GM12872 (cell line): ENCODE data around the gene LARGE1.

Source experiments
- CTCF ChIP-seq: IDR thresholded peaks from 3 replicates; pipeline ENCODE4 v1.5.1; 2011; ENCODE audit warnings: low read depth, mild to moderate bottlenecking, low read length, moderate library complexity; ENCODE audit not compliant: insufficient read depth

The LARGE1 gene

DNA sequence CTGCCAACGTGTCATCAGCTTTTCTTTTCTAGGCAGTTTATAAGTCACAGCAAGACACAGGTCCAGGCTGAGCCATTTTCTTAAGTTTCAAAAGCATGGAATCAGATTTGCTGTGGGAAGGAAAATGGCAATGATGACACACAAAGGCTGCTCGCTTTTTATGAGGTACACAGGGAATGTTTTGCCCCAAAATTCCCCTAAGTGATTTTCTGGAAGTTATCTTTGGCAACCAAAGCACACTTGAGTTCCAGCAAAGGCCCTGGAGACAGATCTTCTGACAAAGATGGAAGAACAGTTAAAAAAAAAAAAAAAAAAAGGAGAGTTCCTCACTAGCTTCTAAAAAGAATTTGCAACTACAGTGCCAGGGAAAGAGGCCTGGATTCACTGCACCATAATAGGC is 260.8 kb downstream of the LARGE1 start:
- no peak for TF ChIP-seq CTCF

DNA sequence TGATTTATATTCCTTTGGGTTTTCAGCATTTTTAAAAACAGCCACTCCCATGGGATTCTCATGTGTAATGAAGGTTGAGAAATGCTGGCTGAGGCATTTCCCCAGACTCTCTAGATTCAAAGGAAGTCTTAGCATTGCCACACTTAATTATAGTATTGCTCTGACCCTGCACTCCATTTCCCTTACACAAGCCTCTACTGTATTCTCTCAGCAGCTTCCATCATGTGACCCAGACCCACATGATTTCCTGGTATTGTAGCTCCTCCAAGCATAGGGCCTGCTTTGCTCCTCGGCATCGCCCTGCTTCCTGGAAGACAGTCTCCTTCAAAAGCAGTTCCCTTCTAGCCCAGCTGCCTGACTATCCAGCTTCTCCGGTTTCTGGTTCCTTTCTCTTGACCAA is 261.5 kb downstream of the LARGE1 start:
- no peak for TF ChIP-seq CTCF

GRCh38 chr22:33657670-33658069 is 262.6 kb downstream of the LARGE1 start:
- TF ChIP-seq CTCF = no peak

DNA sequence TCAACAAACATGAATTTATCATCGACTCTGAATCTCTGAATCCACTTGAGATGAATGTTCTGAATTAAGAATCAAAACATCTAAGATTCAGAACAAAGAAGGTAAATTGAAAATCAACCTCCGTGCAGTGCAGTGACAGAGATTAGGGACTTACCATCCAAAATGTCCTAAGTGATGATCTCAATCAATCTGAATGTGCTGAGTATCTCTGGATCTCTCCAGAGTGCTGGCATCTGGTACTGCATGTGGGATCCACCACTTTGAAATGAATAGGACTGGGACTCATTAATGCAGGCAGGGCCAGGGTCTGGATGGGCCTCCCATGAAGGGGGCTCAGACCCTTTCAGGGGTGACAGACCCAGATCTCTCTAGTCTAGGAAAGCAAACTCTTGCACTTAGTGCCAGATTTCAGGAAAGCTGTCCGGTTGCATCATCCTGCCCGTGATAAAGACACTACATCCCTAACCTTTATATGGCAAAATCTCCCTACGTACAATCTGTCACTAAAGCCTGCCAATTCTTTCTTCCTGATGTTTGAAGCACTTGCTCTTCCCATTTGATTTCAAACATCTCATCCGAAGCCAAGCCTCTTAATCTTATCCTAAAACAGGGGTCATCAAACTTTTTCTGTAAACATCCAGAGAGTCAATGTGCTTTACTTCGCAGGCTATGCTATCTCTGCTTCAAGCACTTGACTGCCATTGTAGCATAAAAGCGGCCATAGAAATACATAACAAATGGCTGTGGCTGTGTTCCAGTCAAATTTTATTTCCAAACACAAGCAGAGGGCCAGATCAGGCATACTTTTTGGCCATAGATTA is 263.3 kb downstream of the LARGE1 start:
- no peak for TF ChIP-seq CTCF

DNA sequence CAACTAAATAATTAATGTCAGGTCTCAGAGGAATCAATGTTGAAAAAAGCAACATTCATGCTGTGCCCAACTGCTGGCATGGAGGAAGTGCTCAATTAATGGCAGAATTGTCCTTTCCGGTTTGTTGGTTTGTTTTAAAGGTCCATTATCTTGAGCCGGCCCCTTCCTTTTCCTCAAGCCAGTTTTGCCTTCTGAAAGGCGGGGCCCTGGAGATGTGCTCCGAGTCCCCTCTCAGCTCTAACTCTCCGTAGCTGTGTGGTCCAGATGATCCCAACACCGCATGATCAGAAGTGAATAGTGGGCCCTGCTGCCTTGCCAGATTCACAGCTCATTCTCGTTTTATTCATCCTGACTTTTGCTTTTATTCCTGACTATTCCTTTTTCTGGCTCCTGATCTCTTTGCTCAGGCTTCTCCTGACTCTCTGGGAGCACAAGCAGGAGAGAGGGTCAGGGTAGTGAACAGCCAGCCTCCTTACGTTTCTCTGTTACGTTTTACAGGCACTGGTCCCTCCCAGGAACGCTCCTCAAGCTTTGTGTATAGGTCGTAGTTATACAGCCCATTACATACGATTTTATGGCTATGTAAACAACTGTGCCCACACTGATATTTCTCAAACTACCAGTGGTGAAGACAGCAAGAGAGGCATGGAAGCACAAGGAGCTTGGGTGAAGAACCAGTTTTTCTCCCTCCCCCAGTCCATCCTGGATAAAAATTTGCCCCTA is 265.9 kb downstream of the LARGE1 start:
- TF ChIP-seq CTCF = no peak

DNA sequence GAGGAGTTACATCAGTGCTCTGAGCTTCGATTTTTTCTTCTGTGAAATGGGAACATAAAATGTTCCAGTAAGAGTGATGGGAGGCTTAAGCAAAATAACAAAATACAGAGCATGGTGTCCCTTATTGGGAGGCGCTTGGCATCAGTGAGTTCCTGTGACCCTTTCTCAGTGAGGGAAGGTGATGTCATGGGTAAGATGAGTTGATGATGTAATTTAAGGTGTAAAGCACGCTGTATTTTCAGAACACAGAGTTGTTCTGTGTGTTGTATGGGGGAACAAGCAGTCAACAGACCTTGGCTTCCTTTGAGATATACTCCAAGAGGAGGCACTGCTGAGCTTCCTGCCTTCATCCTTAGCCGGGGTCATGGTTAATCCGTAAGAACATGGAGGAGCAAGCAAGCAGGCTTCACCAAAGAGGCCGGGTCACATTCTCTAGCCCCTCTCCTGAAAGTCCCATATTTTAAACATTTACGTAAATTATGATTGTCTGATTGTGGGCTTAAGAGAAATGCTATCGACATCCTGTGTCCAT is 266.7 kb downstream of the LARGE1 start:
- no peak for TF ChIP-seq CTCF

GRCh38 chr22:33652615-33653014 is 267.7 kb downstream of the LARGE1 start:
- TF ChIP-seq CTCF = no peak
